Measurements from ENCODE around the gene ZNF180. TPM values are rescaled to one million over a fixed set of nuclear protein-coding genes. Genes with fewer than 3 reads are reported as not detected.
"Not testable (repeated sequence)": the region's sequence is repeated elsewhere in the genome, so short reads cannot be mapped to it uniquely, and the experiment has no call there.

ZNF180 gene
- total RNA-seq, 1 donor from 2014 or later, result 7.5 TPM

GRCh38 chr19:44512326-44513298, 12.3 kb upstream of the ZNF180 start:
- intact Hi-C loops (cut with DNase I), result no loop called here
- DNase-seq (ENCODE audit: low spot score) (no peak), ATAC-seq (no peak)

- DNase-seq (ENCODE audit: low spot score), result no peak
- ATAC-seq, result no peak
- intact Hi-C loops (cut with DNase I), result no loop called here
Measured at GRCh38 chr19:44509478-44509877, 9.2 kb upstream of the ZNF180 start.

- DNase-seq (ENCODE audit: low spot score) (no peak), ATAC-seq (no peak)
- intact Hi-C loops (cut with DNase I), result no loop called here
Measured at GRCh38 chr19:44499559-44499958, 763 bp downstream of the ZNF180 start.

GRCh38 chr19:44498988-44499387, 1.3 kb downstream of the ZNF180 start:
- intact Hi-C loops (cut with DNase I), result no loop called here
- DNase-seq (ENCODE audit: low spot score) (no peak), ATAC-seq (no peak)

- intact Hi-C loops (cut with DNase I), result no loop called here
- ATAC-seq (no peak), DNase-seq (ENCODE audit: low spot score) (no peak)
Measured at GRCh38 chr19:44496711-44497110, 3.6 kb downstream of the ZNF180 start.

GRCh38 chr19:44476559-44477408, 23.5 kb downstream of the ZNF180 start:
- intact Hi-C loops (cut with DNase I), result no loop called here
- ATAC-seq (no peak), DNase-seq (ENCODE audit: low spot score) (no peak)

GRCh38 chr19:44468730-44469129, 31.6 kb downstream of the ZNF180 start:
- ATAC-seq; intact Hi-C loops (cut with DNase I); DNase-seq (ENCODE audit: low spot score): not testable (repeated sequence)

GRCh38 chr19:44462600-44463286, 37.6 kb downstream of the ZNF180 start:
- intact Hi-C loops (cut with DNase I); DNase-seq (ENCODE audit: low spot score); ATAC-seq: not testable (repeated sequence)

- DNase-seq (ENCODE audit: low spot score); intact Hi-C loops (cut with DNase I); ATAC-seq: not testable (repeated sequence)
Measured at GRCh38 chr19:44456016-44456415, 44.3 kb downstream of the ZNF180 start.

- intact Hi-C loops (cut with DNase I), result no loop called here
- ATAC-seq (no peak), DNase-seq (ENCODE audit: low spot score) (no peak)
Measured at GRCh38 chr19:44455100-44455499, 45.2 kb downstream of the ZNF180 start.

GRCh38 chr19:44452367-44452766, 48.0 kb downstream of the ZNF180 start:
- no peak for DNase-seq (ENCODE audit: low spot score)
- no peak for ATAC-seq
- intact Hi-C loops (cut with DNase I), result no loop called here

- no peak for DNase-seq (ENCODE audit: low spot score)
- ATAC-seq, result no peak
- intact Hi-C loops (cut with DNase I), result no loop called here
Measured at GRCh38 chr19:44451687-44452086, 48.6 kb downstream of the ZNF180 start.

GRCh38 chr19:44447916-44448674, 52.2 kb downstream of the ZNF180 start, which contains the start of gene ZNF229:
Gene ZNF229, minus strand, starts transcription at chr19:44448472. Its CDS starts 5,625 bp downstream, at chr19:44442847.
- DNase-seq (ENCODE audit: low spot score) (peak; percentile 88), ATAC-seq (peak; percentile 96)
- intact Hi-C loops (cut with DNase I), result no loop called here

GRCh38 chr19:44438441-44438840, 61.9 kb downstream of the ZNF180 start:
- DNase-seq (ENCODE audit: low spot score), result no peak
- no peak for ATAC-seq
- intact Hi-C loops (cut with DNase I), result no loop called here

GRCh38 chr19:44435441-44435840, 64.9 kb downstream of the ZNF180 start:
- ATAC-seq (no peak), DNase-seq (ENCODE audit: low spot score) (no peak)
- intact Hi-C loops (cut with DNase I), result no loop called here

- intact Hi-C loops (cut with DNase I), result no loop called here
- ATAC-seq (no peak), DNase-seq (ENCODE audit: low spot score) (no peak)
Measured at GRCh38 chr19:44430956-44431355, 69.4 kb downstream of the ZNF180 start.
